Adrenal gland (tissue), 12 donors: ENCODE results near the gene HDDC3. TPM values are rescaled to one million over a fixed set of nuclear protein-coding genes. Genes with fewer than 3 reads are reported as not detected.
A peak's percentile ranks its signal among the peaks of the same experiment; 100 is the strongest.

ENCODE experiments used
- DNase-seq, 7 donors: peaks; one replicate each; pipeline ENCODE4 v3.0.0-alpha.2; 2019 to 2020
- H3K27ac ChIP-seq, 5 donors: fragments of 200-600 bp; sonication (generic) in 4 of 5; 1 replicate in 3 of 5; 2 replicates in 2 of 5; pipeline versions ENCODE4 v1.5.1 to v1.8.0; 2016 to 2020; ENCODE audit warnings: mild to moderate bottlenecking in 1 of 5
- H3K27me3 ChIP-seq: fragments of 200-600 bp; 2 replicates; pipeline ENCODE4 v1.8.0; 2021
- H3K36me3 ChIP-seq, 2 donors: fragments of 200-600 bp; replicated peaks in 1 of 2; 1 replicate in 1 of 2; 2 replicates in 1 of 2; pipeline versions ENCODE4 v1.5.1 to v1.8.0; 2018 to 2022
- H3K4me1 ChIP-seq, 2 donors: fragments of 200-600 bp; replicated peaks in 1 of 2; 1 replicate in 1 of 2; 2 replicates in 1 of 2; pipeline versions ENCODE4 v1.5.1 to v1.8.0; 2018 to 2021
- H3K4me3 ChIP-seq, 4 donors: fragments of 200-600 bp; sonication (generic) in 3 of 4; one replicate each; pipeline ENCODE4 v1.5.1; 2016 to 2018
- H3K9me3 ChIP-seq, 3 donors: fragments of 200-600 bp; sonication (generic) in 1 of 3; replicated peaks in 1 of 3; 1 replicate in 2 of 3; 2 replicates in 1 of 3; pipeline versions ENCODE4 v1.5.1 to v1.8.0; 2016 to 2021
- POLR2A ChIP-seq, 2 donors: fragments of 450-650 bp; IDR thresholded peaks; one replicate each; pipeline ENCODE4 v1.6.1; 2017; ENCODE audit warnings: antibody characterized with exemption in 2 of 2, mild to moderate bottlenecking in 2 of 2, moderate library complexity in 1 of 2
- WGBS, 4 donors: extraction: QIAGEN DNeasy Blood & Tissue Kit in 2 of 4; methylation state at CpG; one replicate each; pipeline versions ENCODE4 v1.1.5 to v1.1.7; 2013 to 2017; 5-methylcytosine and 5-hydroxymethylcytosine counted together
- intact Hi-C, 2 donors: fragments of 100-400 bp; cut with DNase I; formaldehyde crosslinking; loops; one replicate each; pipeline versions ENCODE4 v1.14.1 to v1.15.0; 2022 to 2023
- polyA plus RNA-seq, 3 donors: library from polyadenylated mRNA; stranded (reverse); fragments of 200-250 nt in 2 of 3; fragments of 350-450 nt in 1 of 3; fragmentation: Illumina TruSeq in 1 of 3; extraction: RNeasy Lipid Tissue Mini Kit (QIAGEN cat#74804) in 1 of 3; gene quantifications; one replicate each; pipeline ENCODE4 v1.2.3, GENCODE V29; 2013 to 2014
- total RNA-seq, 9 donors: library from RNA; depleted of rRNA in 4 of 9; stranded (reverse); fragments of >200 nt in 4 of 9; fragments of 120-200 nt in 1 of 9; fragmentation: NEBNext Ultra II Directional in 1 of 9; extraction: Animal tissue kit (Norgen Biotek cat#: 25700) in 1 of 9; gene quantifications; one replicate each; pipeline versions ENCODE4 v1.1.0 to v1.2.4, GENCODE V29; 2013 to 2023
- TF ChIP-seq, protein P1 (sequence below), 6 experiments: fragments of 450-650 bp in 4 of 6; fragments of 200-600 bp in 2 of 6; sonication (generic) in 1 of 6; IDR thresholded peaks; 1 replicate in 5 of 6; 2 replicates in 1 of 6; pipeline versions ENCODE4 v1.5.1 to v1.8.0; 2016 to 2021; ENCODE audit warnings: antibody characterized with exemption in 6 of 6, mild to moderate bottlenecking in 2 of 6, moderate library complexity in 1 of 6
- donor health status: healthy with polysubstance abuse.
- donor health status: Bipolar disorder and iron deficiency.
- donor health status: DM: yes; HTN: yes; CAD: no.
- donor health status: DM: no; HTN: no; CAD: no.
- donor health status: DM: no; HTN: no; CAD: no.
- donor health status: DM: yes; HTN: yes; CAD: no.

HDDC3 gene
- total and polyA plus RNA-seq, 12 donors, result 14.6 to 40.2 (median 27.7) TPM

DNA sequence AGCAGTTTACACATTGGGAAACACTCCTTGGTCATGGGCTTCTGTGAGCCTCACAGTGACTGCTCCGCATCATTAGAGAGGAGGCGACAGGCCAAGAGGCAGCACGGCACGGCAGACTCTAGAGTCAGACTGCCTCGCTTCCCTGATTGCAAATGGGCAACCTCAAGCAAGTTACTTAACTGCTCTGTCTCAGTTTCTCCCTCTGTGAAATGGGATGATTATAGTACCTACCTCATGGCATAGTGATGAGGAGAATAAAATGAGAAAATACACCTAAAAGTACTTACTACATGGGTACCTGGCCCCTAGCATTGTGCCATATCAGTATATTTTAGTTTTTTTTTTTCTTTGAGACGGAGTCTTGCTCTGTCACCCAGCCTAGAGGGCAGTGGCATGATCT is 18.3 kb upstream of the HDDC3 start:
- peaks cover 0 to 78% of the 10 kb centered on the region in 2 donors for H3K36me3 ChIP-seq
- TF ChIP-seq POLR2A (IDR thresholded peaks at IDR 0.05), result no peak
- TF ChIP-seq, protein P1, sequence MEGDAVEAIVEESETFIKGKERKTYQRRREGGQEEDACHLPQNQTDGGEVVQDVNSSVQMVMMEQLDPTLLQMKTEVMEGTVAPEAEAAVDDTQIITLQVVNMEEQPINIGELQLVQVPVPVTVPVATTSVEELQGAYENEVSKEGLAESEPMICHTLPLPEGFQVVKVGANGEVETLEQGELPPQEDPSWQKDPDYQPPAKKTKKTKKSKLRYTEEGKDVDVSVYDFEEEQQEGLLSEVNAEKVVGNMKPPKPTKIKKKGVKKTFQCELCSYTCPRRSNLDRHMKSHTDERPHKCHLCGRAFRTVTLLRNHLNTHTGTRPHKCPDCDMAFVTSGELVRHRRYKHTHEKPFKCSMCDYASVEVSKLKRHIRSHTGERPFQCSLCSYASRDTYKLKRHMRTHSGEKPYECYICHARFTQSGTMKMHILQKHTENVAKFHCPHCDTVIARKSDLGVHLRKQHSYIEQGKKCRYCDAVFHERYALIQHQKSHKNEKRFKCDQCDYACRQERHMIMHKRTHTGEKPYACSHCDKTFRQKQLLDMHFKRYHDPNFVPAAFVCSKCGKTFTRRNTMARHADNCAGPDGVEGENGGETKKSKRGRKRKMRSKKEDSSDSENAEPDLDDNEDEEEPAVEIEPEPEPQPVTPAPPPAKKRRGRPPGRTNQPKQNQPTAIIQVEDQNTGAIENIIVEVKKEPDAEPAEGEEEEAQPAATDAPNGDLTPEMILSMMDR (IDR thresholded peaks at IDR 0.05), result no peak
- H3K27ac ChIP-seq, result no peak overlapping the region
- WGBS, 4 donors, result 81 to 98% (median 95%) methylated on average over 1 to 6 of the region's 6 CpGs
- H3K4me3 ChIP-seq, result no peak overlapping the region
- no peak for DNase-seq
- no peaks in the 10 kb centered on the region for H3K27me3 ChIP-seq
- no peaks in the 10 kb centered on the region for H3K9me3 ChIP-seq
- intact Hi-C loops, result loop anchor here in 1 of 2 donors (10.0 kb wide), 1 partner anchor 84 kb away; no protein-coding TSS in a partner anchor
- H3K4me1 ChIP-seq, result peaks cover 5 to 10% of the 10 kb centered on the region in 2 donors

DNA sequence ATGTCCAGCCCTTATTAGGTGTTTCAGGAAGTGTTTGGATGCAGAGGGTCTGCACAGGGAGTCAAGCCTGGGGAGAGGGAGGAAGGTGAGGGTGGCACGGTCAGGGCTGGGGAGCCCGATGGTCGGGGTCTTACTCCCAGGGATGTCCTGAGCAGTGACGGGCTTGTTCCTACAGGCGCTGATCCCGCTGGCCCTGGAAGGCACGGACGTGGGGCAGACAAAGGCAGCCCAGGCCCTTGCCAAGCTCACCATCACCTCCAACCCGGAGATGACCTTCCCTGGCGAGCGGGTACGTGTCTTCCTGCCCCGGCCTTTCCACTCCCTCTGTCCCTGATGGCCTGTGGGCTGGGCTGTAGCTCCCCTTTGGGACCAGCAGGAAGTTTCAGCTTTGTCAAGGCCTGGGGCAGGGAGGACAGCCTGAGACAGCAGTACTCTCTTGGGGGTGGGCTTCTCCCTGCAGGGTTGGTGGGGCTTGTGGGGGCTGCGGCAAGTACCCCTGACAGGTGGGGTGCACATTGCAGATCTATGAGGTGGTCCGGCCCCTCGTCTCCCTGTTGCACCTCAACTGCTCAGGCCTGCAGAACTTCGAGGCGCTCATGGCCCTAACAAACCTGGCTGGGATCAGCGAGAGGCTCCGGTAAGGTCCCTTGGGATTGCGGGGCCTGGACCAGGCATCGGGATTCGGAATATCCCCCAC is 17.8 kb upstream of the HDDC3 start:
- TF ChIP-seq POLR2A (IDR thresholded peaks at IDR 0.05), result no peak
- TF ChIP-seq, protein P1 (IDR thresholded peaks at IDR 0.05), result no peak
- WGBS, 4 donors, result 87 to 95% (median 91%) methylated on average over 9 to 23 of the region's 23 CpGs
- intact Hi-C loops, result loop anchor here in 1 of 2 donors (10.0 kb wide), 1 partner anchor 85 kb away; no protein-coding TSS in a partner anchor

DNA sequence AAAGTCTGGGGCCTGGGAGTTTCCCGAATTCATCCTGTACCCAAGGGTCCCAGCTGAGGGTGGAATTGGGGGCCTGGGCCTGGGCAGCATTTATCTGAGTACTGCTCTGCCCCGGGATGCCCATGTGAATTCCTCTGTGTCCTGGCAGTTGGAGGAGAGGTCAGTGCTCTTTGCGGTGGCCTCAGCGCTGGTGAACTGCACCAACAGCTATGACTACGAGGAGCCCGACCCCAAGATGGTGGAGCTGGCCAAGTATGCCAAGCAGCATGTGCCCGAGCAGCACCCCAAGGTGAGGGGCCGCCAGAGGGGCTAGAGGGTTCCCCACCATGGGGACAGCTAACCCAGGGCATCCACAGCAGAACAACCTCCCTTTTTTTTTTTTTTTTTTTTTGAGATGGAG is 16.2 kb upstream of the HDDC3 start:
- intact Hi-C loops, result no loop called here
- TF ChIP-seq, protein P1 (IDR thresholded peaks at IDR 0.05), result no peak
- TF ChIP-seq POLR2A (IDR thresholded peaks at IDR 0.05), result no peak
- H3K27me3 ChIP-seq, result no peaks in the 10 kb centered on the region
- DNase-seq, result no peak
- H3K9me3 ChIP-seq, result no peaks in the 10 kb centered on the region
- no peak overlapping the region for H3K27ac ChIP-seq
- WGBS, 4 donors, result 87 to 97% (median 94%) methylated on average over 3 to 8 of the region's 8 CpGs
- H3K4me1 ChIP-seq, result no peaks in the 10 kb centered on the region
- no peak overlapping the region for H3K4me3 ChIP-seq
- H3K36me3 ChIP-seq, result peaks cover 0 to 95% of the 10 kb centered on the region in 2 donors

More for the DNA sequence above, 17.8 kb upstream of the HDDC3 start:
- no peak overlapping the region for H3K4me3 ChIP-seq
- H3K27me3 ChIP-seq, result no peaks in the 10 kb centered on the region
- H3K4me1 ChIP-seq, result peaks cover 0 to 5% of the 10 kb centered on the region in 2 donors
- peaks cover 0 to 84% of the 10 kb centered on the region in 2 donors for H3K36me3 ChIP-seq
- H3K9me3 ChIP-seq, result no peaks in the 10 kb centered on the region
- DNase-seq, result no peak
- H3K27ac ChIP-seq, result no peak overlapping the region

DNA sequence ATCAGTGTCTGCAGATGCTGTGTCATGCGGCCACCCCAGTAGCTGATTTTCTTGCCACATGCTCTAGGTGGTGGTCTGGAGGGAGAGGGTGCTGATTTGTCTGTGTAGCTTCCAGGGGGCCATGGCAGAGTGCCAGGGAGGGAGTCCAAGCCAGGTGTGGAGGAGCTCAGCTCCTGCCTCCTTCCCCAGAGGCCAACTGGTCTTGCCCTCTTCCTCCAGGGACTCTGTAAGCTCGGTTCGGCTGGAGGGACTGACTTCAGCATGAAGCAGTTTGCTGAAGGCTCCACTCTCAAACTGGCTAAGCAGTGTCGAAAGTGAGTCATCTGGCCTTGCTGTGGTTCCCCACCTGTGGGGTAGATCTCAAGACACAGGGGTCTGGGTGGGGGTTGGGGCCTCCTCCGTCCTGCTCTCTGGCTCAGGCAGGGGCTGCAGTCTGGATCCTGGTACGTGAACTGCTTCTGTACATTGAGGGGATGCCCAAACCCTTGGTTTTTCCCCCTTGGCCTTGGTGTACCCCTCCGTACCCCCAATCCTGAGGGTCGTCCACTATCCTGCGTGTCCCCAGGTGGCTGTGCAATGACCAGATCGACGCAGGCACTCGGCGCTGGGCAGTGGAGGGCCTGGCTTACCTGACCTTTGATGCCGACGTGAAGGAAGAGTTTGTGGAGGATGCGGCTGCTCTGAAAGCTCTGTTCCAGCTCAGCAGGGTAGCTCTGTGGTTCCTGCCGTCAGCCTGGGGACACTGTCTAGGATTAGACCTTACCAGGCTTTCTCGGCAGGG is 15.4 kb upstream of the HDDC3 start:
- no peaks in the 10 kb centered on the region for H3K27me3 ChIP-seq
- no peak overlapping the region for H3K4me3 ChIP-seq
- 80 to 90% (median 88%) methylated on average over 16 to 18 of the region's 18 CpGs for WGBS, 4 donors
- no peaks in the 10 kb centered on the region for H3K4me1 ChIP-seq
- H3K27ac ChIP-seq, result no peak overlapping the region
- no peak for TF ChIP-seq POLR2A (IDR thresholded peaks at IDR 0.05)
- TF ChIP-seq, protein P1 (IDR thresholded peaks at IDR 0.05), result no peak
- H3K36me3 ChIP-seq, result peaks cover 0 to 95% of the 10 kb centered on the region in 2 donors
- peak in 2 of 7 donors; percentile 26 to 31 for DNase-seq
- H3K9me3 ChIP-seq, result no peaks in the 10 kb centered on the region
- intact Hi-C loops, result no loop called here
